ENCODE measurements around the gene ABR. TPM values are rescaled to one million over a fixed set of nuclear protein-coding genes. Genes with fewer than 3 reads are reported as not detected.

The ABR gene
- total and polyA plus RNA-seq, 7 donors = 30.4 to 146 (median 79.3) TPM

DNA sequence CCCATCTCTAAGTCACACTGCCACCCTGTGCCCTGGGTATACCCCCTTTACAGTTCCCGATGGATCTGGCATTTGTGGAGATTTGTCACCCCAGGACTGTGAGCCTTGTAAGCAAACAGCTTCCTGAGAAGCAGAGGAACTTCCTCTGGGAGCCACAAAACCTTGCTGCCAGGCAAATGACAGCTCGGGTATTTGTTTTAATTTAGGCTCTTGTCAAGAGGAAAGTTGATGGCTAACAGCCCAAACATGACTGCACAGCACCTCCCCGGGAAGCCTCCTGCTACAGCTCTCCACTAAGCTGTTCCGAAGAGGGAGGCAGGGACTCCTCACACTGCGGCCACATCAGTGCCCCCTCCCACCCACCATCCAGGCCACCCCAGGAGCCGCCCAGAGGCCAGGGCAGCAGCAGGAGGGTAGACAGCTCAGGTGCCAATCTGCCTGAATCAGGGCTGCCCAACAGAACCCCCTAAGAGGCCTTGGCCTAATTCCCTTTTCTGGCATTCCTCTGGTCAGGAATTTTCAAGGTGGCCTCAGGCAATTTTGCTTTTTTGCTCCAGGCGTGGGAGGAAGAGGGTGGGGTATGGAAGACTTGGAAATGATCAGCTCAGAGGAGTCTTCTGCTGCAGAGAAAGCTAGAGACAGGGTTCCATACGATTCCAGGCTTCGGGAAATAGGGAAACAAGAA lies 2.6 kb downstream of the ABR start:
- no peak overlapping the region for H3K4me3 ChIP-seq
- peaks cover 0 to 3% (median 0%) of the 10 kb centered on the region in 4 donors for H3K36me3 ChIP-seq
- intact Hi-C loops (cut with DNase I) = no loop called here
- H3K27me3 ChIP-seq = no peaks in the 10 kb centered on the region
- TF ChIP-seq POLR2AphosphoS5 (IDR thresholded peaks at IDR 0.05) (peak in 1 of 4 donors; percentile 6), EP300 (IDR thresholded peaks at IDR 0.05) (no peak)
- H3K27ac ChIP-seq = peak overlapping the region in 2 of 4 donors; percentile 22 to 68
- H3K9me3 ChIP-seq = no peaks in the 10 kb centered on the region
- H3K4me1 ChIP-seq = peaks cover 0 to 33% (median 28%) of the 10 kb centered on the region in 4 donors
- DNase-seq = no peak
- WGBS, 2 donors = 62 to 82% methylated on average over 9 of the region's 9 CpGs

DNA sequence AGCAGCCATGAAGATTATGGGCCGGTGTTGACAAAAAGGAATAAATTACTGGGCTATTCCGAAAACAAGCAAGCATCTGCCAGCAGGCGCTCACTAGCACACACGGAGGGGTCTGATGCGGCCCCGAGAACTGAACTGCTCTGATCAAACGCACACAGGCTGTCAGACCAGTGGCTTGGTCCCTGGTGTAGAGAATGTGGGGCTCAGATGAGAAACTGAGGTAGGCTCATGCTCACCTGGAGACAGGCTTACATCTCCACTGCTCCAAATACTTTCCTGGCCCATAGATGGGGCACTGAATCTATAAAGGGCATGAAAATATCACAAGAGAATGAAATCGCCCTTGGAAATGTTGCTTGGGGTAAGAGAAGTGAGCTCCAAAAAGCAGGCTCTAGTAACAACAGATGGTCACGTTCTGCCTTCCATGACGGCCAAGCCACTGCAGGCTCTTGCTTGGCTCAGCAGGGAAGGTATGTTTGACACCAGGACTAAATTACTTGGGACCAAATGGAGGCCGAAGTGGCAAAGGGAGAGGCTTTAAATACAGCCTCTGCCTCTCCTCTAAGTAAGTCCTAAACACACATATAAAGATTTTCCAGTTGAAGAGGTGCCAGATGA lies 5.4 kb downstream of the ABR start:
- WGBS, 2 donors = 81 to 90% methylated on average over 11 of the region's 11 CpGs
- no peak for DNase-seq
- no peak for TF ChIP-seq EP300 (IDR thresholded peaks at IDR 0.05)
- no peak for TF ChIP-seq POLR2A (IDR thresholded peaks at IDR 0.05)
- TF ChIP-seq, protein P1, sequence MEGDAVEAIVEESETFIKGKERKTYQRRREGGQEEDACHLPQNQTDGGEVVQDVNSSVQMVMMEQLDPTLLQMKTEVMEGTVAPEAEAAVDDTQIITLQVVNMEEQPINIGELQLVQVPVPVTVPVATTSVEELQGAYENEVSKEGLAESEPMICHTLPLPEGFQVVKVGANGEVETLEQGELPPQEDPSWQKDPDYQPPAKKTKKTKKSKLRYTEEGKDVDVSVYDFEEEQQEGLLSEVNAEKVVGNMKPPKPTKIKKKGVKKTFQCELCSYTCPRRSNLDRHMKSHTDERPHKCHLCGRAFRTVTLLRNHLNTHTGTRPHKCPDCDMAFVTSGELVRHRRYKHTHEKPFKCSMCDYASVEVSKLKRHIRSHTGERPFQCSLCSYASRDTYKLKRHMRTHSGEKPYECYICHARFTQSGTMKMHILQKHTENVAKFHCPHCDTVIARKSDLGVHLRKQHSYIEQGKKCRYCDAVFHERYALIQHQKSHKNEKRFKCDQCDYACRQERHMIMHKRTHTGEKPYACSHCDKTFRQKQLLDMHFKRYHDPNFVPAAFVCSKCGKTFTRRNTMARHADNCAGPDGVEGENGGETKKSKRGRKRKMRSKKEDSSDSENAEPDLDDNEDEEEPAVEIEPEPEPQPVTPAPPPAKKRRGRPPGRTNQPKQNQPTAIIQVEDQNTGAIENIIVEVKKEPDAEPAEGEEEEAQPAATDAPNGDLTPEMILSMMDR (IDR thresholded peaks at IDR 0.05) = no peak
- TF ChIP-seq POLR2AphosphoS5 (IDR thresholded peaks at IDR 0.05) = no peak
- Histone ChIP-seq H3K4me3 (no peak overlapping the region), H3K36me3 (peaks cover 0 to 3% (median 0%) of the 10 kb centered on the region in 4 donors), H3K4me1 (peaks cover 0 to 36% (median 27%) of the 10 kb centered on the region in 4 donors), H3K27me3 (no peaks in the 10 kb centered on the region), H3K27ac (peak overlapping the region in 2 of 4 donors; percentile 4 to 35), H3K9me3 (no peaks in the 10 kb centered on the region)
- intact Hi-C loops (cut with DNase I) = no loop called here

- no peak for TF ChIP-seq POLR2A (IDR thresholded peaks at IDR 0.05)
- Histone ChIP-seq H3K27ac (peak overlapping the region in 2 of 4 donors; percentile 4 to 35), H3K4me1 (peaks cover 0 to 30% (median 20%) of the 10 kb centered on the region in 4 donors), H3K4me3 (no peak overlapping the region), H3K27me3 (no peaks in the 10 kb centered on the region), H3K9me3 (no peaks in the 10 kb centered on the region), H3K36me3 (peaks cover 0 to 3% (median 0%) of the 10 kb centered on the region in 4 donors)
- WGBS, 2 donors = 86 to 91% methylated on average over 28 of the region's 28 CpGs
- no peak for DNase-seq
- intact Hi-C loops (cut with DNase I) = no loop called here
These were observed 6.1 kb downstream of the ABR start for GRCh38 chr17:1173432-1174262.

DNA sequence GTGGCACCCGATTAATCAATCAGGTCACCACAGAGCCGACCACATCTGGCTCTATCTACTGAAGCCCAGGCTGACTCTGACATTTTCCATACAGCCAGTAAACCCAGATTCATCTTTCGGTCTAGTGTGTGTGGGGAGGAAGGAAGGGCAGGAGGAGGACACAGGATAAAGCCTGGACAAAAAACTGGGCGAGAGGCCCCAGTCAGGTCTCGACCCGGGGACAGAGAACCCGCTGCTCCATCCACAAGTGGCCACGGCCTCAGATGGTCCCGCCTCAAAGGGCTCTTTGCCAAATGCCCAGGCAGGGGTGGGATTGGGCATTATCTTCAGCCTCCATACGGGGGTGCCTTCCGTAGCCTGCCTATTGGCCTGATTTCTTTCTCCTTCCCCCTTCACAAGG lies 7.8 kb downstream of the ABR start:
- Histone ChIP-seq H3K4me3 (no peak overlapping the region), H3K27ac (no peak overlapping the region), H3K4me1 (peaks cover 0 to 15% (median 5%) of the 10 kb centered on the region in 4 donors), H3K36me3 (peaks cover 0 to 3% (median 0%) of the 10 kb centered on the region in 4 donors), H3K9me3 (no peaks in the 10 kb centered on the region), H3K27me3 (no peaks in the 10 kb centered on the region)
- WGBS, 2 donors = 87 to 88% methylated on average over 11 of the region's 11 CpGs
- DNase-seq = no peak
- intact Hi-C loops (cut with DNase I) = no loop called here
- TF ChIP-seq POLR2A (IDR thresholded peaks at IDR 0.05) (no peak), EP300 (IDR thresholded peaks at IDR 0.05) (no peak), POLR2AphosphoS5 (IDR thresholded peaks at IDR 0.05) (no peak)
- TF ChIP-seq, protein P1 (IDR thresholded peaks at IDR 0.05) = no peak

DNA sequence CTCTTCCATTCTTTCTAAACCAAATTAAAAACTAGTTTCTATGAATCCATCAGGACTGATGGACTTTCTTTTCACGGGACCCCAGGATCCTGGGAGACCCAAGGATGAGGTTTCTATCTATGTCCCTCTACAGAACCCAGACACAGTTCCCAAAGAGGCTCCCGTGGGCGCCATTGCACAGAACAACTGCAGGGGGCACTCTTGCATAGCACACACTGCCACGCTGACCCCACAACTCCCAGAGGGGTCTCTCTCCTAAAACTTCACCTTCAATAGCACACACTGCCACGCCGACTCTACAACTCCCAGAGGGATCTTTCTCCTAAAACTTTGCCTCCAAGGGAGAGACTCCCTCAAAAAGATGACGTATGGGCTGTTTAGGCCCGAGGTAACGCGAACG lies 9.0 kb downstream of the ABR start:
- H3K27ac ChIP-seq = no peak overlapping the region
- peaks cover 0 to 9% (median 2%) of the 10 kb centered on the region in 4 donors for H3K4me1 ChIP-seq
- no peaks in the 10 kb centered on the region for H3K9me3 ChIP-seq
- H3K4me3 ChIP-seq = no peak overlapping the region
- H3K36me3 ChIP-seq = peaks cover 0 to 3% (median 0%) of the 10 kb centered on the region in 4 donors
- TF ChIP-seq, protein P1 (IDR thresholded peaks at IDR 0.05) = no peak
- TF ChIP-seq POLR2AphosphoS5 (IDR thresholded peaks at IDR 0.05) = no peak
- no peak for TF ChIP-seq EP300 (IDR thresholded peaks at IDR 0.05)
- no peak for TF ChIP-seq POLR2A (IDR thresholded peaks at IDR 0.05)
- intact Hi-C loops (cut with DNase I) = no loop called here
- no peaks in the 10 kb centered on the region for H3K27me3 ChIP-seq
- WGBS, 2 donors = 89 to 95% methylated on average over 11 of the region's 11 CpGs
- no peak for DNase-seq
